AG09309 (cell line): Measurements from ENCODE around the gene NXNL1.
"Not testable (repeated sequence)": the region's sequence is repeated elsewhere in the genome, so short reads cannot be mapped to it uniquely, and the experiment has no call there.

Source experiments
- DNase-seq: peaks from one replicate; pipeline ENCODE4 v3.0.0-alpha.2; 2010; ENCODE audit warnings: low read depth
- H3K4me3 ChIP-seq: 2 replicates; pipeline ENCODE4 v1.5.1; 2011; ENCODE audit warnings: mild to moderate bottlenecking, low read depth, low read length, moderate library complexity; ENCODE audit not compliant: control insufficient read depth
- CTCF ChIP-seq: IDR thresholded peaks from 2 replicates; pipeline ENCODE4 v1.5.1; 2011; ENCODE audit warnings: mild to moderate bottlenecking, low read depth, low read length, inconsistent platforms; ENCODE audit not compliant: insufficient read depth, control insufficient read depth; ENCODE audit errors: missing control alignments

Gene NXNL1

GRCh38 chr19:17460372-17461230, at the start of gene NXNL1:
NXNL1 (minus strand) TSS chr19:17460926; CDS start chr19:17460869, 57 bp downstream.
- no peak for TF ChIP-seq CTCF
- H3K4me3 ChIP-seq, result no peak within 1 kb of the TSS
- DNase-seq, result no peak

GRCh38 chr19:17508558-17508933, 47.8 kb upstream of the NXNL1 start:
- not testable (repeated sequence) for H3K4me3 ChIP-seq, DNase-seq

GRCh38 chr19:17506745-17507144, 46.0 kb upstream of the NXNL1 start:
- TF ChIP-seq CTCF, result no peak
- no peak overlapping the region for H3K4me3 ChIP-seq
- DNase-seq, result no peak

GRCh38 chr19:17505223-17505622, 44.5 kb upstream of the NXNL1 start:
- no peak overlapping the region for H3K4me3 ChIP-seq
- TF ChIP-seq CTCF, result no peak
- DNase-seq, result no peak

- DNase-seq, result no peak
- no peak overlapping the region for H3K4me3 ChIP-seq
- no peak for TF ChIP-seq CTCF
These were observed 43.7 kb upstream of the NXNL1 start for GRCh38 chr19:17504456-17504855.

GRCh38 chr19:17504030-17504429, 43.3 kb upstream of the NXNL1 start:
- TF ChIP-seq CTCF, result no peak
- DNase-seq, result no peak
- H3K4me3 ChIP-seq, result no peak overlapping the region

- DNase-seq, result no peak
- no peak overlapping the region for H3K4me3 ChIP-seq
- TF ChIP-seq CTCF, result no peak
These were observed 42.5 kb upstream of the NXNL1 start for GRCh38 chr19:17503240-17503639.
